Measurements from ENCODE around the gene ATXN7L1. TPM values are rescaled to one million over a fixed set of nuclear protein-coding genes. Genes with fewer than 3 reads are reported as not detected.
"Not testable (repeated sequence)": the region's sequence is repeated elsewhere in the genome, so short reads cannot be mapped to it uniquely, and the experiment has no call there.

Gene ATXN7L1
- total RNA-seq, 4 donors from 2014 or later: 30.8 to 45.8 (median 39.3) TPM

GRCh38 chr7:105796365-105796764 lies 80.0 kb downstream of the ATXN7L1 start:
- Histone ChIP-seq H3K4me3 (no peak overlapping the region), H3K27ac (no peak overlapping the region), H3K9me3 (no peaks in the 10 kb centered on the region), H3K27me3 (no peaks in the 10 kb centered on the region), H3K36me3 (no peaks in the 10 kb centered on the region), H3K4me1 (peaks cover 0 to 7% (median 0%) of the 10 kb centered on the region in 4 donors)
- no peak for TF ChIP-seq POLR2A (IDR thresholded peaks at IDR 0.05)
- TF ChIP-seq, protein P1, sequence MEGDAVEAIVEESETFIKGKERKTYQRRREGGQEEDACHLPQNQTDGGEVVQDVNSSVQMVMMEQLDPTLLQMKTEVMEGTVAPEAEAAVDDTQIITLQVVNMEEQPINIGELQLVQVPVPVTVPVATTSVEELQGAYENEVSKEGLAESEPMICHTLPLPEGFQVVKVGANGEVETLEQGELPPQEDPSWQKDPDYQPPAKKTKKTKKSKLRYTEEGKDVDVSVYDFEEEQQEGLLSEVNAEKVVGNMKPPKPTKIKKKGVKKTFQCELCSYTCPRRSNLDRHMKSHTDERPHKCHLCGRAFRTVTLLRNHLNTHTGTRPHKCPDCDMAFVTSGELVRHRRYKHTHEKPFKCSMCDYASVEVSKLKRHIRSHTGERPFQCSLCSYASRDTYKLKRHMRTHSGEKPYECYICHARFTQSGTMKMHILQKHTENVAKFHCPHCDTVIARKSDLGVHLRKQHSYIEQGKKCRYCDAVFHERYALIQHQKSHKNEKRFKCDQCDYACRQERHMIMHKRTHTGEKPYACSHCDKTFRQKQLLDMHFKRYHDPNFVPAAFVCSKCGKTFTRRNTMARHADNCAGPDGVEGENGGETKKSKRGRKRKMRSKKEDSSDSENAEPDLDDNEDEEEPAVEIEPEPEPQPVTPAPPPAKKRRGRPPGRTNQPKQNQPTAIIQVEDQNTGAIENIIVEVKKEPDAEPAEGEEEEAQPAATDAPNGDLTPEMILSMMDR (IDR thresholded peaks at IDR 0.05): no peak
- no peak for DNase-seq

DNA sequence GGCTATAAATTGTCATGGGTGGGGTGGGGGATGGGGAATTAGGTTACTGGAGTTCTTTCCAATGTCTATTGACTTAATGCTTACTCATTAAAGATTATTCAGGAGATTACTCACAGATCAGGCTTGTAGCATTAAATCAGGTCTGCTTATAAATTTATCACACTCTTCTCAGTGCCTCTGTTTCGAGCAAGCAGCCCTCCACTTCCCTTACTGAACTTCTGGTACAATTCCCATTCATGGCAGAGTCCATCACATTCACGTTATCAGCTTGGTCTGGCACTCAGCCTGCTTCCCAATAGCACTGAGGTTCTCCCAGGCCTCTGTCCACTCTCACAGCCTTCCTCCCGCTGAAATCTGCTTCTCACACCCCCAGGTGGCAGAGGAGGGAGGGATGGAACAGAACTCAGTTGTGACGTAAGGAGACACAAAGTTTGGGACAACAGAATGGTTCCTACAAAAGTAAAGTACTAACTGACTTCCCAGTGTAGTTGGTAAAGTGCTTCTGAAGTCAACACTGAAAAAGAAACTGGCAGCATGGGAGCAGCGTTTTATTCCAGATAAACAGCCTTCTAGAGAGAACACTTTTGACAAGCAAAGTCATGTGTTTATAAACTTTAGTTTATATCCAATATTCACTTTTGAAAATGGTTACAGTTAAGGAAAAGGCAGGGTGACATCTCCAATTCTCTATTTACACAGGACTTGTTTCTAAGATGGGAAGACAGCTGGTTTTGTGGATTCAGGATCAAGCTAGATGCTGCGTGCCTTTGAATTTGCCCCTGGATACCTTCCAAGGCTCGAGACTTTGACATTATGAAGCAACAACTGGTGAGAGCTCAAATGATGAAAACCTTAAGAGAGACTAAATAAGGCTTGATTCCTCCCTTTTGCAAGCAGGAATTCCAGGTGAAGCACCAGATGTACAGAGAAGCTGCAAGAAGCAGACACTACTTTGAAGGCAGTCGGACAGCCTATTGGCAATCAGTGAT lies 81.4 kb downstream of the ATXN7L1 start:
- Histone ChIP-seq H3K4me1 (peaks cover 0 to 7% (median 0%) of the 10 kb centered on the region in 4 donors), H3K27ac (peak overlapping the region in 2 of 4 donors; percentile 22 to 68)
- DNase-seq: no peak

GRCh38 chr7:105792488-105793370 lies 83.7 kb downstream of the ATXN7L1 start:
- no peak overlapping the region for H3K4me3 ChIP-seq
- H3K36me3 ChIP-seq: no peaks in the 10 kb centered on the region
- TF ChIP-seq, protein P1 (IDR thresholded peaks at IDR 0.05): no peak
- TF ChIP-seq POLR2A (IDR thresholded peaks at IDR 0.05): no peak
- no peak for DNase-seq
- no peaks in the 10 kb centered on the region for H3K9me3 ChIP-seq
- no peaks in the 10 kb centered on the region for H3K27me3 ChIP-seq
- peaks cover 0 to 7% (median 0%) of the 10 kb centered on the region in 4 donors for H3K4me1 ChIP-seq
- H3K27ac ChIP-seq: no peak overlapping the region

More for the DNA sequence above, 81.4 kb downstream of the ATXN7L1 start:
- no peaks in the 10 kb centered on the region for H3K9me3 ChIP-seq
- no peaks in the 10 kb centered on the region for H3K27me3 ChIP-seq
- TF ChIP-seq POLR2A (IDR thresholded peaks at IDR 0.05): no peak
- TF ChIP-seq, protein P1 (IDR thresholded peaks at IDR 0.05): no peak
- H3K36me3 ChIP-seq: no peaks in the 10 kb centered on the region
- no peak overlapping the region for H3K4me3 ChIP-seq

DNA sequence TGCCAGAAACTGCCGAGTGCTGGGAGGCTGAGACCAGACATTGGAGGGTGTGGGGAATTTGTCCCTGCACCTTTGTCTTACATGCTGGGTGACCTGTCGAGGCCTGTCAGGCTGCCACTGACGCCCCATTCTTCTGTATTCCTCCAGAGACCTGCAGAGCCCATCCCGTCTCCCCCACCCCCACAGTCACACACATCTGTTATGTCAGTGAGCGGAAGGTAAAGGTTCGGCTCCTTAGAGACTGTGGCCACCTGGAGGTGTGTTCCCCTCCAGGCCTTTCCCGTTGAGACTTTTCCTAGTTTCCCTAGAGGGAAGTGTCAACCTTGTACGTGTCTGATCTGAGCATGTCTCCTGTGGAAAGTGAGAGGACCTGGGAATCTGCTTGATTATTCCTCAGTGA lies 84.5 kb downstream of the ATXN7L1 start:
- Histone ChIP-seq H3K27me3 (no peaks in the 10 kb centered on the region), H3K9me3 (no peaks in the 10 kb centered on the region), H3K4me3 (no peak overlapping the region), H3K4me1 (peaks cover 0 to 7% (median 0%) of the 10 kb centered on the region in 4 donors), H3K27ac (no peak overlapping the region), H3K36me3 (no peaks in the 10 kb centered on the region)
- DNase-seq: no peak
- no peak for TF ChIP-seq POLR2A (IDR thresholded peaks at IDR 0.05)
- TF ChIP-seq, protein P1 (IDR thresholded peaks at IDR 0.05): no peak

- Histone ChIP-seq H3K36me3 (no peaks in the 10 kb centered on the region), H3K4me3 (no peak overlapping the region), H3K4me1 (peaks cover 0 to 7% (median 0%) of the 10 kb centered on the region in 4 donors), H3K27me3 (no peaks in the 10 kb centered on the region), H3K27ac (no peak overlapping the region), H3K9me3 (no peaks in the 10 kb centered on the region)
- DNase-seq: no peak
- TF ChIP-seq POLR2A (IDR thresholded peaks at IDR 0.05): no peak
- TF ChIP-seq, protein P1 (IDR thresholded peaks at IDR 0.05): no peak
Measured at GRCh38 chr7:105790996-105791395, 85.4 kb downstream of the ATXN7L1 start.

DNA sequence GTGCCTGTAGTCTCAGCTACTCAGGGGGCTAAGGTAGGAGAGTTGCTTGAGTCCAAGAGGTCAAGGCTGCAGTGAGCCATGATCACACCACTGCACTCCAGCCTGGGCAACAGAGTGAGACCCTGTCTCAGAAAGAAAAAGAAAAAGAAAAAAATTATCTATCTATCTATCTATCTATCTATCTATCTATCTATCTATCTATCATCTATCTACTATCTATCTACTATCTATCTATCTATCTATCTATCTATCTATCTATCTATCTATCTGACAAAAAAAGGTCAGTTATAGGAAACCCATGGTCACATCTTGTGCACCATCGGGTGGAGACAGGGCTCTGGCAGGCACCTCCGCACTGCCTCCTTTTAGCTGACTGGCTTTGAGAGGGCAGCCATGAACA lies 85.9 kb downstream of the ATXN7L1 start:
- not testable (repeated sequence) for H3K27ac ChIP-seq, H3K27me3 ChIP-seq, H3K4me3 ChIP-seq, DNase-seq, H3K9me3 ChIP-seq, H3K4me1 ChIP-seq, H3K36me3 ChIP-seq

Data from Peyer's patch (tissue), 4 donors.